GM12892 (cell line): ENCODE results near the gene KDM2B.

ENCODE experiments used
- POLR2A ChIP-seq: IDR thresholded peaks from 2 replicates; pipeline ENCODE4 v1.6.1; 2011; ENCODE audit warnings: low read depth, low read length, control low read depth
- POLR2AphosphoS5 ChIP-seq: IDR thresholded peaks from 2 replicates; pipeline ENCODE4 v1.6.1; 2011; ENCODE audit warnings: low read depth, low read length, control low read depth

GRCh38 chr12:121614872-121615467 lies 34.1 kb upstream of the KDM2B start:
- no peak for TF ChIP-seq POLR2A
- no peak for TF ChIP-seq POLR2AphosphoS5
